Mesendoderm (in vitro differentiated cells): ENCODE data around the gene ERICH6.

Experiments
- DNase-seq: peaks from one replicate; pipeline ENCODE4 v3.0.0; 2013
- H2AK5ac ChIP-seq: 2 replicates; pipeline ENCODE4 v1.6.1; 2013; ENCODE audit warnings: low read length, inconsistent platforms
- H2BK120ac ChIP-seq: 2 replicates; pipeline ENCODE4 v1.6.1; 2013; ENCODE audit warnings: low read depth, mild to moderate bottlenecking, low read length, moderate library complexity, mixed read lengths
- H2BK15ac ChIP-seq: replicated peaks from 2 replicates; pipeline ENCODE4 v1.6.1; 2013; ENCODE audit warnings: low read depth, mild to moderate bottlenecking, moderate library complexity
- H2BK5ac ChIP-seq: 2 replicates; pipeline ENCODE4 v1.6.1; 2013; ENCODE audit warnings: low read length, inconsistent platforms
- H3K18ac ChIP-seq: 2 replicates; pipeline ENCODE4 v1.6.1; 2013; ENCODE audit warnings: mild to moderate bottlenecking, low read length, mixed read lengths
- H3K23ac ChIP-seq: one replicate; pipeline ENCODE4 v1.6.1; 2013; ENCODE audit warnings: low read length
- H3K27ac ChIP-seq: 2 replicates; pipeline ENCODE4 v1.5.1; 2013; ENCODE audit warnings: low read depth, mild to moderate bottlenecking, inconsistent platforms, low read length, moderate library complexity
- H3K27me3 ChIP-seq: 2 replicates; pipeline ENCODE4 v1.6.1; 2013; ENCODE audit warnings: low read length, control low read depth, mild to moderate bottlenecking, inconsistent platforms; ENCODE audit not compliant: insufficient read depth, poor library complexity
- H3K36me3 ChIP-seq: 2 replicates; pipeline ENCODE4 v1.6.1; 2013; ENCODE audit warnings: low read length, inconsistent platforms; ENCODE audit not compliant: control insufficient read depth, insufficient read depth
- H3K4ac ChIP-seq: one replicate; pipeline ENCODE4 v1.6.1; 2013; ENCODE audit warnings: low read depth, mild to moderate bottlenecking, low read length, moderate library complexity
- H3K4me1 ChIP-seq: 2 replicates; pipeline ENCODE4 v1.6.1; 2013; ENCODE audit warnings: low read depth, low read length, inconsistent platforms; ENCODE audit not compliant: control insufficient read depth
- H3K4me2 ChIP-seq: 2 replicates; pipeline ENCODE4 v1.6.1; 2013; ENCODE audit warnings: low read length
- H3K4me3 ChIP-seq: 2 replicates; pipeline ENCODE4 v1.5.1; 2013; ENCODE audit warnings: mild to moderate bottlenecking, low read length
- H3K56ac ChIP-seq: one replicate; pipeline ENCODE4 v1.6.1; 2013; ENCODE audit warnings: low read length
- H3K79me1 ChIP-seq: 2 replicates; pipeline ENCODE4 v1.6.1; 2013; ENCODE audit warnings: low read length, inconsistent platforms
- H3K79me2 ChIP-seq: 2 replicates; pipeline ENCODE4 v1.6.1; 2013; ENCODE audit warnings: mild to moderate bottlenecking, low read length; ENCODE audit not compliant: control insufficient read depth, insufficient read depth
- H3K9ac ChIP-seq: 2 replicates; pipeline ENCODE4 v1.6.1; 2013; ENCODE audit warnings: low read length, inconsistent platforms
- H4K5ac ChIP-seq: one replicate; pipeline ENCODE4 v1.6.1; 2013; ENCODE audit warnings: low read length
- H4K8ac ChIP-seq: one replicate; pipeline ENCODE4 v1.6.1; 2013; ENCODE audit warnings: low read depth, mild to moderate bottlenecking, control low read depth, low read length, moderate library complexity
- WGBS: extraction: QIAGEN DNeasy Blood & Tissue Kit; methylation state at CpG from one replicate; pipeline ENCODE4 v1.1.7; 2013; ENCODE audit warnings: low lambda C conversion rate, missing lambda C conversion rate; ENCODE audit not compliant: insufficient coverage; ENCODE audit errors: extremely low coverage; 5-methylcytosine and 5-hydroxymethylcytosine counted together

ERICH6 gene

DNA sequence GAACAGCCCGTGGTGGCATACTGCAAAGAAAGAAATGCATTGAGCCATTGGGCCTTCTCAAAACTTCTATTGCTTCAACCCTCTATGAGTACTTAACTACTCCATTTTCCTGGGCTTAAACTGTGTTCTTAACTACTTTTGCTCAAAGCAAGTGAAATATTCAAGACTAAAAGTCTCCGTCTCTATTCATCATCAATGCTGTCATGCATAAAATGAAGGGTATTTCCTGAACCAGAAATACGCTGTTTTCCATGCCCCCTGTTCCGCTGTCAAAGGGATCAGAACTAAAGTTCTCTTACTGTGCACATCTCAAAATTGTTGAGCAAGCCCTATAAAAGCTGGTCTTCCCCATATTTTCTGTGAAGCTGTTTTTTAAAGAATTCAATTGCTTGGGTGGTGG is 39.0 kb upstream of the ERICH6 start:
- WGBS, result no CpG with 5 or more reads among the region's 4 CpGs
- Histone ChIP-seq H3K79me1 (peaks cover 15% of the 10 kb centered on the region), H3K4me1 (peaks cover 3% of the 10 kb centered on the region)

DNA sequence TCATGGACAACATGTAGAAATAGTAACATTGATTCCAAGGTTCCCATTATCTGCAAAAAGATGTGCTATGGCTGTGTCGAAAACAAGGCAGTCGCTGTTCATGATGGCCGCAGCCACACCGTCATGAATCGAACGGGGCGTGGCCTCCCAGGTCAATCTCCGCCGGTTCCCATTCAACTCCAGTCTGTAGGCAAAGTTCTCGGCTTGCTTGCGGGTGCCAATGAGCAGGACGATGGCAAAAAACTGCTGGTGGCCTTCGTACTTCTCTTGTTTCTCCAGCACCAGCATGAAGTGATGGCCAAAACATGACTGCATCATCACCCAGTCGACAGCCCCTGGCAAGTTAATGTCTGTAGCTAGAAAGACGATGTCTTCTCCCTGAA is 38.4 kb upstream of the ERICH6 start:
- Histone ChIP-seq H3K4me3 (no peak overlapping the region), H3K27ac (no peak overlapping the region), H3K79me2 (peaks cover 6% of the 10 kb centered on the region), H3K56ac (no peak overlapping the region), H3K27me3 (no peaks in the 10 kb centered on the region), H3K79me1 (peaks cover 13% of the 10 kb centered on the region), H3K4me2 (no peak overlapping the region), H2AK5ac (no peak overlapping the region), H3K23ac (no peak overlapping the region), H3K18ac (no peak overlapping the region), H2BK15ac (no peak overlapping the region), H3K36me3 (no peaks in the 10 kb centered on the region), H3K9ac (no peak overlapping the region), H3K4me1 (peaks cover 8% of the 10 kb centered on the region), H2BK120ac (no peak overlapping the region), H4K8ac (no peak overlapping the region), H4K5ac (no peak overlapping the region), H3K4ac (no peak overlapping the region), H2BK5ac (no peak overlapping the region)
- DNase-seq, result no peak
- WGBS, result no CpG with 5 or more reads among the region's 15 CpGs

More for the DNA sequence above, 39.0 kb upstream of the ERICH6 start:
- Histone ChIP-seq H3K36me3 (no peaks in the 10 kb centered on the region), H3K56ac (no peak overlapping the region), H3K27me3 (no peaks in the 10 kb centered on the region), H3K4ac (no peak overlapping the region), H4K5ac (no peak overlapping the region), H3K9ac (no peak overlapping the region), H2AK5ac (no peak overlapping the region), H3K23ac (no peak overlapping the region), H3K18ac (no peak overlapping the region), H2BK120ac (no peak overlapping the region), H2BK5ac (no peak overlapping the region), H3K4me3 (no peak overlapping the region), H3K79me2 (peaks cover 6% of the 10 kb centered on the region), H3K4me2 (no peak overlapping the region), H4K8ac (no peak overlapping the region), H3K27ac (no peak overlapping the region), H2BK15ac (no peak overlapping the region)
- no peak for DNase-seq

DNA sequence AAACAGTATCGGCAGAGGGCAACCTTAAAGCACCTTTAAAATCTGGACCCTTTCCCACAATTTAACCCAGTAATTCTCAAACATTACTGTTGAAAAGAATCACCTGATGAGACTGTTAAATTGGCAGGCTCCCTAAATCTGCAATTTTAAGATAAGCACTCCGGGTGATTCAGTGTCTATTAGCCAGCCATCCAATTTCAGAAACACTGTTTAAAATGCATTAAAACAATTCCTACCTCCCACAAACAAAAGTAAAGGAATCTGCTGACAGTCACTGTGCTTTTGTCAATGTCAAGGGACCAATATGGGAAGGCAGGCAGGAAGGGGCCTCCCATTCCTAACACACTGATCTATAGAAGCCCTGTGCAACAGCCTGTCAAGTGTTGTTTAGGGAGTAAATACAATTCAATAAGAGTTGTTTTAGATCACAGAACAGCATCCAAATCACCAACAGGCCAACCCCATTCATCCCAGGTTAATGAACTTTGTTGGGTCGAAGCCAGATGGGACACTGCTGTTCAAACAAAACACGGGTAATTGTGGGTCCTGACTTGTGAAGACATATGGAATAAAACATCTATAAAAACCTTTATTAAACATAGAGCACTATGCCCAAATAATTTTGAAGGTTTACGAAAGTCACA is 37.9 kb upstream of the ERICH6 start:
- Histone ChIP-seq H3K79me1 (peaks cover 12% of the 10 kb centered on the region), H3K27ac (no peak overlapping the region), H3K9ac (no peak overlapping the region), H2BK15ac (no peak overlapping the region), H3K4ac (no peak overlapping the region), H4K5ac (no peak overlapping the region), H3K36me3 (no peaks in the 10 kb centered on the region), H2BK120ac (no peak overlapping the region), H2BK5ac (no peak overlapping the region), H3K4me3 (no peak overlapping the region), H3K23ac (no peak overlapping the region), H3K4me2 (no peak overlapping the region), H3K79me2 (peaks cover 5% of the 10 kb centered on the region), H3K27me3 (no peaks in the 10 kb centered on the region), H3K18ac (no peak overlapping the region), H2AK5ac (no peak overlapping the region), H3K4me1 (peaks cover 12% of the 10 kb centered on the region), H3K56ac (no peak overlapping the region), H4K8ac (no peak overlapping the region)
- no CpG with 5 or more reads among the region's 5 CpGs for WGBS
- no peak for DNase-seq

DNA sequence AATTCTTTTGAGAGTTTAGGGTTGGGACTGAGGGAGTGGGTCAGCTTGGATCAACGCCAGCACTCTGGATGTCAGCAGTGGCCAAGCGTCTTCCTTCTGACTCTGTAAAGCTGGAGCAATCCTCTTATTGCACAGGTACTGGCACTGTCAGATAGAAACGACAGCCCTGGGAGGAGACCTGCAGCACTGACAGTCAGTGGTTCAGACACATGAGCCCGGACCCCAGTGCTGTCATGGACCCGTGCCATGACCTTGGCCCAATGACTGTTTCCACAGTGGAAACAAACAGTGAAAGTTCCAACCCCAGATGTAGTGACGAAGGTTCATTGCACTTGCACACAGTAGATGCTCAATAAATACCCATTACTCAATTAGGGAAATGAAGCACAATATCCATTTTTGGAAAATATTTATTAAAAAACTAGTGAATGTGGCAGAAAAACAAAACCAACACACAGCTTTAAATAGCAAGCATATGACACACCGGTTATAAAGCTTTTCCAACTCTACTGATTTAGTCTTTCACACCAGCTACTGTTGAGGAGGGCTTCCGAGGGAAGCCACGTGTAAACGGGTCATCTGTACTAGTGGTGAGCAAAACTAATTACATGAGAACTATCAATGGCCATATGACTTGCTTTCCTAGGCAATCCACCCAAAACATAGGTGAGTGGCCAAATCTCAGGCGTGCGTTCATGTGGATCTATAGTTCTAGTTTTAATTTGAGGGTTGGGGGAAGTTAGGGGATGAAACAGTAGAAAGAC is 37.2 kb upstream of the ERICH6 start:
- no peak for DNase-seq
- no CpG with 5 or more reads among the region's 12 CpGs for WGBS

DNA sequence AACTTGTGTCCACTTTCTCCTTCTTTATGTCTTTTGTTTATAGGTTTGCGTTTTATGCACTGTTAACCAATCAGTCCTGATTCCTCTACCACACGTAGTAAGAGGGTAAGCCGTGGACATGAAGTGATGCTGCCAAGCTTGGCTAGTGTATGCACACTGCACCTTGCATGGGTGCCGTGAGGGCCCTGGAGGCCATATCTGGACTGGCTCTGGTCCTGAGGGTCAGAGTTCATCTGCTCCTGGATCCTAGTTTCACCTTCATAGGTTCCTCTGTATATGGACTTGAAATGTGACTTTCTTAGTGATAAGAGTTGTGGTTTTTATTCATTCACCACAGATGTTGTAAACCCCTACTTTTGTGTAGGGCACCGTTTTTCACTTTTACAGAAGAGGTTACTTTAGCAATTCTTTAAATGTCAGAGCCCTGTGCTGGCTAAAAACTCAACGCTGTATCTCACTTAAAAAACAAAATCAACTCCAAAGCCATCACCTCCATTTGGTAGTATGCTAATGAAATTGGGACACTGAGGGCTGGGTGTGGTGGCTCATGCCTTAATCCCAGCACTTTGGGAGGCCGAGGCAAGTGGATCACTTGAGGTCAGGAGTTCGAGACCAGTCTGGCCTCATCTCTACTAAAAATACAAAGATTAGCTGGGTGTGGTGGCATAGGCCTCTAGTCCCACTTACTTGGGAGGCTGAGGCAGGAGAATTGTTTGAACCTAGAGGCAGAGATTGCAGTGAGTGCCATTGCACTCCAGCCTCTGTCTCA is 36.3 kb upstream of the ERICH6 start:
- H2AK5ac ChIP-seq, result no peak overlapping the region
- no peak overlapping the region for H4K5ac ChIP-seq
- H3K27me3 ChIP-seq, result no peaks in the 10 kb centered on the region
- H3K4me2 ChIP-seq, result no peak overlapping the region
- H3K56ac ChIP-seq, result no peak overlapping the region
- H3K79me1 ChIP-seq, result peaks cover 5% of the 10 kb centered on the region
- H2BK5ac ChIP-seq, result no peak overlapping the region
- H3K18ac ChIP-seq, result no peak overlapping the region
- H3K4me1 ChIP-seq, result peaks cover 12% of the 10 kb centered on the region
- H2BK15ac ChIP-seq, result no peak overlapping the region
- H4K8ac ChIP-seq, result no peak overlapping the region
- H3K4me3 ChIP-seq, result no peak overlapping the region
- no CpG with 5 or more reads among the region's 8 CpGs for WGBS
- no peak overlapping the region for H3K4ac ChIP-seq
- H3K36me3 ChIP-seq, result no peaks in the 10 kb centered on the region
- no peak overlapping the region for H3K9ac ChIP-seq
- H3K23ac ChIP-seq, result no peak overlapping the region
- no peak for DNase-seq
- H3K79me2 ChIP-seq, result no peaks in the 10 kb centered on the region
- H3K27ac ChIP-seq, result no peak overlapping the region
- no peak overlapping the region for H2BK120ac ChIP-seq

More for the DNA sequence above, 37.2 kb upstream of the ERICH6 start:
- H3K56ac ChIP-seq, result no peak overlapping the region
- no peak overlapping the region for H2BK15ac ChIP-seq
- no peak overlapping the region for H2AK5ac ChIP-seq
- H3K27ac ChIP-seq, result no peak overlapping the region
- H3K4me2 ChIP-seq, result no peak overlapping the region
- H2BK120ac ChIP-seq, result no peak overlapping the region
- H4K8ac ChIP-seq, result no peak overlapping the region
- no peak overlapping the region for H3K9ac ChIP-seq
- H3K36me3 ChIP-seq, result no peaks in the 10 kb centered on the region
- peaks cover 3% of the 10 kb centered on the region for H3K79me2 ChIP-seq
- H3K4me3 ChIP-seq, result no peak overlapping the region
- H3K23ac ChIP-seq, result no peak overlapping the region
- H3K4me1 ChIP-seq, result peaks cover 12% of the 10 kb centered on the region
- no peaks in the 10 kb centered on the region for H3K27me3 ChIP-seq
- H4K5ac ChIP-seq, result no peak overlapping the region
- H3K79me1 ChIP-seq, result peaks cover 8% of the 10 kb centered on the region
- H3K18ac ChIP-seq, result no peak overlapping the region
- no peak overlapping the region for H3K4ac ChIP-seq
- H2BK5ac ChIP-seq, result no peak overlapping the region
